Measurements from ENCODE around the gene CWF19L2. TPM values are rescaled to one million over a fixed set of nuclear protein-coding genes. Genes with fewer than 3 reads are reported as not detected.

CWF19L2 gene
- total and polyA plus RNA-seq, 11 donors, result 4.1 to 8.4 (median 7.5) TPM

DNA sequence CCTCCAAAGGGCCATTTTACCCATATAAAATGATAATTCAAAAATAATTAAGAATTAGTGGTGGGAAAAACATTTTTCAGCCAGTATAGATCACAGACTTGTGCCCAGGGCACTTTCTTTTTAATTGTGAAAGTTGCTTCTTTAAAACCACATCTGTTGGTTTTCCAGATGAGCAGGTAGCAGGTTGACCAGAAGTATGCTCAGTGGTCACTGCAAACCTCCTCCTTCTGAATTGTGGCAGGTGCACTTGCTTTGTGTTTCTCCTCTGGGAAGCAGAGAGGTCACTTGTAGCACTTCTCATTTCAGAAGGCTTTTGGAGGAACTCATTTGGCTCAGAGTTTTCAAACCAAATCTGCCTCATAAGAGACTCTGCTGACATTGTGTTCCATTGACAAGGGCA, 24.6 kb upstream of the CWF19L2 start:
- no peak for TF ChIP-seq POLR2A (IDR thresholded peaks at IDR 0.05)
- no peak for TF ChIP-seq CTCF (IDR thresholded peaks at IDR 0.05)
- no peak overlapping the region for H3K27ac ChIP-seq
- ATAC-seq (no peak), DNase-seq (no peak)
- H3K4me1 ChIP-seq, result no peaks in the 10 kb centered on the region
- intact Hi-C loops (cut with DNase I), result no loop called here
- no peaks in the 10 kb centered on the region for H3K9me3 ChIP-seq
- no peak overlapping the region for H3K4me3 ChIP-seq
- H3K27me3 ChIP-seq, result peaks cover 0 to 4% (median 0%) of the 10 kb centered on the region in 9 donors
- no peaks in the 10 kb centered on the region for H3K36me3 ChIP-seq

DNA sequence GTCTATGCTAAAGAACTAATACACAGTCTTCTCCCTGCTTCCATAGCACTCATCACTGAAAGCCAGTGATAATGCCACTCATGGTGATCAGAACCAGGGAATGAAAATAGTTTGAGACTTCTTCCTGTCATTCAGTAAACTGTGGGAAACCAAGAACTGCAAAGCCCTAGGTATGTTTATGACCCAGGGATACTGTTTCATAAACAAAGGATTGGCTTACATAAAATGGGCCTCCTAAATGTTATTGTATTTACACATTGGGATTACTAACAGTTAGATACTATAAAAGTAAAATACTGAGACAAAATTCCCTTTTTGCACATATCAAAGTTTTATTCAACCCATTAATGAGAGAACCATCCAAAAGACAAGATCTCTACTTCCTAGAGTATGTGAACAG, 21.3 kb upstream of the CWF19L2 start:
- ATAC-seq (no peak), DNase-seq (no peak)
- H3K4me3 ChIP-seq, result no peak overlapping the region
- H3K4me1 ChIP-seq, result no peaks in the 10 kb centered on the region
- intact Hi-C loops (cut with DNase I), result no loop called here
- H3K27me3 ChIP-seq, result peaks cover 0 to 14% (median 0%) of the 10 kb centered on the region in 9 donors
- no peaks in the 10 kb centered on the region for H3K36me3 ChIP-seq
- TF ChIP-seq POLR2A (IDR thresholded peaks at IDR 0.05) (no peak), CTCF (IDR thresholded peaks at IDR 0.05) (no peak)
- H3K9me3 ChIP-seq, result no peaks in the 10 kb centered on the region
- no peak overlapping the region for H3K27ac ChIP-seq

DNA sequence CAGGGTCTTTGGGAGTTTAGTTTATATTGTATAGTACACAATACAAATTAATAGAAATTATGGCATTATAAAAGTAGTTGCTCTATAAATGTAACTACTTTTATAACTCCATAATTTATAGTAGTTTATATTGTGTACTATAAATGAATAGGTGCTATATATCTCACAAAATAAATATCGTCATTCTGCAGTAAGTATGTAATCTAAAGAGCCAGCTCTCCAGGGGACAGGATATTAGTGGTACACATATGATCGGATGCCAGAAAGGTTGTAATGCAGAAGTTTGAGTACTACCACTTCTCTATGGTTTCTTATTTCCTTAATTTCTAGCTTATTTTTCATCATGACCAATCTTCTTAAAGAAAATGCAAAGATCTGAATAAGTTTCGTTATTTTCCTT, 20.2 kb upstream of the CWF19L2 start:
- no peak for DNase-seq
- Histone ChIP-seq H3K27me3 (peaks cover 0 to 14% (median 0%) of the 10 kb centered on the region in 9 donors), H3K27ac (no peak overlapping the region), H3K36me3 (no peaks in the 10 kb centered on the region), H3K4me3 (no peak overlapping the region), H3K9me3 (no peaks in the 10 kb centered on the region), H3K4me1 (no peaks in the 10 kb centered on the region)
- 70 to 94% (median 83%) methylated on average over 3 of the region's 3 CpGs for whole genome bisulfite sequencing, 4 donors
- intact Hi-C loops (cut with DNase I), result no loop called here
- TF ChIP-seq CTCF (IDR thresholded peaks at IDR 0.05) (no peak), POLR2A (IDR thresholded peaks at IDR 0.05) (no peak)
- ATAC-seq, result no peak

DNA sequence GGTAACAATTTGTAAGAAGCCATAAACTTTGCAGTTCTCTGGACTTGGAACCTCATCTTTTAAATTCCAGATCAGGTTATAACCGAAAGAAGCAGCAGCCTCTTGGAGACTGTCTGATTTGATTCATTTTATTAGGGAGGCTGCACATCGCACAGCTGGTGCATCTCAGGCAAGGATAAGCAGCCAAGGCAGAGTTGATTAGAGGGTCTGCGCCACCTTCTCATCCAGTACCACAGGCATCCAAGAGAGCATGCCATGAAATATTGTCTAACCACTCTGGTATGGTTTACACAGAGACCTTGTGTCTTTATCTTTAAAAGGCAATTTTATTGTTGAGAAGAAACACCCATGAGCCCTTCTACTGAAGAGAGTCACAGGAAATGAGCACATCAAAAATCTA, 16.2 kb upstream of the CWF19L2 start:
- Histone ChIP-seq H3K36me3 (no peaks in the 10 kb centered on the region), H3K27me3 (peaks cover 0 to 19% (median 0%) of the 10 kb centered on the region in 9 donors), H3K4me3 (no peak overlapping the region), H3K9me3 (no peaks in the 10 kb centered on the region), H3K4me1 (no peaks in the 10 kb centered on the region), H3K27ac (no peak overlapping the region)
- ATAC-seq (no peak), DNase-seq (no peak)
- TF ChIP-seq CTCF (IDR thresholded peaks at IDR 0.05), result no peak
- WGBS, 4 donors, result 66 to 76% (median 68%) methylated on average over 3 of the region's 3 CpGs
- intact Hi-C loops (cut with DNase I), result no loop called here

All from heart left ventricle (tissue), 16 donors.